Hematopoietic multipotent progenitor cell treated with erythropoietin and hydrocortisone succinate and interleukin-3 and kit ligand, for 15 days (in vitro differentiated cells): ENCODE data around the gene ACVR1.
"Not testable (repeated sequence)": the region's sequence is repeated elsewhere in the genome, so short reads cannot be mapped to it uniquely, and the experiment has no call there.

Source experiments
- DNase-seq: peaks from one replicate; pipeline ENCODE4 v3.0.0-alpha.2; 2015; ENCODE audit warnings: low spot score

Gene ACVR1

GRCh38 chr2:157751462-157752058 lies 124.6 kb downstream of the ACVR1 start:
- DNase-seq = no peak

- no peak for DNase-seq
Measured at GRCh38 chr2:157749684-157750083, 126.4 kb downstream of the ACVR1 start.

GRCh38 chr2:157748371-157749142 lies 127.6 kb downstream of the ACVR1 start:
- no peak for DNase-seq

- no peak for DNase-seq
Measured at GRCh38 chr2:157747695-157748370, 128.3 kb downstream of the ACVR1 start.

GRCh38 chr2:157747280-157747679 lies 128.8 kb downstream of the ACVR1 start:
- no peak for DNase-seq

GRCh38 chr2:157746234-157746950 lies 129.7 kb downstream of the ACVR1 start:
- no peak for DNase-seq

GRCh38 chr2:157744571-157745076 lies 131.5 kb downstream of the ACVR1 start:
- no peak for DNase-seq

GRCh38 chr2:157743051-157743450 lies 133.1 kb downstream of the ACVR1 start:
- DNase-seq = no peak

GRCh38 chr2:157741819-157742484 lies 134.2 kb downstream of the ACVR1 start:
- no peak for DNase-seq

GRCh38 chr2:157737656-157738055 lies 138.5 kb downstream of the ACVR1 start:
- no peak for DNase-seq

GRCh38 chr2:157735532-157735931 lies 140.6 kb downstream of the ACVR1 start:
- no peak for DNase-seq

GRCh38 chr2:157733263-157733662 lies 142.9 kb downstream of the ACVR1 start:
- DNase-seq = no peak

- DNase-seq = no peak
Measured at GRCh38 chr2:157732596-157732995, 143.5 kb downstream of the ACVR1 start.

GRCh38 chr2:157727693-157728092 lies 148.4 kb downstream of the ACVR1 start:
- DNase-seq = no peak

GRCh38 chr2:157726946-157727345 lies 149.2 kb downstream of the ACVR1 start:
- DNase-seq = no peak

- DNase-seq = no peak
Measured at GRCh38 chr2:157725846-157726245, 150.3 kb downstream of the ACVR1 start.

- no peak for DNase-seq
Measured at GRCh38 chr2:157722580-157723234, 153.4 kb downstream of the ACVR1 start.

- DNase-seq = no peak
Measured at GRCh38 chr2:157720504-157720903, 155.6 kb downstream of the ACVR1 start.

- DNase-seq = not testable (repeated sequence)
Measured at GRCh38 chr2:157704653-157705052, 171.5 kb downstream of the ACVR1 start.

- not testable (repeated sequence) for DNase-seq
Measured at GRCh38 chr2:157704148-157704547, 172.0 kb downstream of the ACVR1 start.

- DNase-seq = no peak
Measured at GRCh38 chr2:157699806-157700205, 176.3 kb downstream of the ACVR1 start.
